Upper lobe of left lung (tissue), 6 donors: ENCODE data around the gene PRKCH. TPM values are rescaled to one million over a fixed set of nuclear protein-coding genes. Genes with fewer than 3 reads are reported as not detected.

Experiments
- ATAC-seq, 2 donors: fragments of 200-7000 bp; cut with Tn5 transposase; one replicate each; pipeline ENCODE4 v1.9.1; 2022; ENCODE audit warnings: mild to moderate bottlenecking in 2 of 2, moderate library complexity in 2 of 2; ENCODE audit not compliant: low FRiP score in 2 of 2
- DNase-seq, 2 donors: peaks; one replicate each; pipeline ENCODE4 v3.0.0-alpha.2; 2019 to 2020
- H3K27ac ChIP-seq, 4 donors: fragments of 200-600 bp; sonication (generic); one replicate each; pipeline ENCODE4 v1.5.1; 2016 to 2019
- H3K27me3 ChIP-seq, 4 donors: fragments of 200-600 bp; sonication (generic); one replicate each; pipeline ENCODE4 v1.5.1; 2017 to 2019
- H3K36me3 ChIP-seq, 4 donors: fragments of 200-600 bp; sonication (generic); one replicate each; pipeline ENCODE4 v1.5.1; 2016 to 2019
- H3K4me1 ChIP-seq, 4 donors: fragments of 200-600 bp; sonication (generic); one replicate each; pipeline ENCODE4 v1.5.1; 2018 to 2019
- H3K4me3 ChIP-seq, 4 donors: fragments of 200-600 bp; sonication (generic); one replicate each; pipeline ENCODE4 v1.5.1; 2017 to 2019; ENCODE audit warnings: mild to moderate bottlenecking in 2 of 4, moderate library complexity in 1 of 4
- H3K9me3 ChIP-seq, 4 donors: fragments of 200-600 bp; sonication (generic); one replicate each; pipeline ENCODE4 v1.5.1; 2018 to 2019
- CTCF ChIP-seq, 6 experiments: fragments of 450-650 bp in 4 of 6; fragments of 200-600 bp in 2 of 6; sonication (generic) in 2 of 6; IDR thresholded peaks; one replicate each; pipeline ENCODE4 v1.5.1; 2016 to 2019; ENCODE audit warnings: antibody characterized with exemption in 6 of 6
- EP300 ChIP-seq, 4 donors: sonication (generic); formaldehyde crosslinking; IDR thresholded peaks; one replicate each; pipeline ENCODE4 v1.5.1; 2017; ENCODE audit warnings: antibody characterized with exemption in 4 of 4, control low read depth in 2 of 4
- POLR2A ChIP-seq, 4 donors: fragments of 450-650 bp; IDR thresholded peaks; one replicate each; pipeline ENCODE4 v1.5.1; 2016 to 2017; ENCODE audit warnings: antibody characterized with exemption in 4 of 4, mild to moderate bottlenecking in 2 of 4
- POLR2AphosphoS5 ChIP-seq, 2 donors: sonication (generic); formaldehyde crosslinking; IDR thresholded peaks; one replicate each; pipeline ENCODE4 v1.5.1; 2017; ENCODE audit warnings: antibody characterized with exemption in 2 of 2
- WGBS, 2 donors: methylation state at CpG; one replicate each; pipeline ENCODE4 v1.1.5; 2017 to 2018; 5-methylcytosine and 5-hydroxymethylcytosine counted together
- total RNA-seq, 6 donors: library from RNA; depleted of rRNA in 4 of 6; stranded (reverse); fragments of >200 nt in 4 of 6; gene quantifications; one replicate each; pipeline versions ENCODE4 v1.1.0 to v1.2.1, GENCODE V29; 2016 to 2021
- donor health status: DM: no; HTN: no; CAD: no; lungs with moderate emphysema.
- donor health status: DM: no; HTN: yes; CAD: no; lungs with severe emphysema.

The PRKCH gene
- total RNA-seq, 6 donors from 2014 or later: 54.0 to 102 (median 76.6) TPM

DNA sequence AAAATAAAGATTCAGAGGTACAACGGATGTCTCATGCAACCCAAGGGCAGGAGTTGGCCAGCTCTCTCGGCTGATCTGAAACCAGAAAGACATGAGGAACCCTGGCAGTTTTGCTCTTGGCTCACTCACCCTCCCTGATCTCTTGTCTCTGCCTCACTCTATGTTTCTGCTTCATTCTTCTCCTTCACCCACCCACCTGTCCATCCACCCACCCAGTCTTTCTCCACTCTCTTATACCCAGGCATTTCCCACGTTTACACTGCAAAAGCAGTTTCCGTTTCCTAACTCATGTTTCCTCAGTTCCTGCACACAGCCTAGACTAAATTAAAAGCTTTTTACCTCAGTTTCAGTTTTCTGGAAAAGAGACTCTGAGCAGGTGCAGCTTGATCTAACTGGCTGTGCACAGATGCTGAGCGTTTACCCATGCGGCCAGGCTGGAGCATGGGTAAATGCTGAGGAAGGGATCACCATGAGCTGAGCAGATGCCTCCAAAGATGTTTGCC lies 157.6 kb downstream of the PRKCH start:
- Histone ChIP-seq H3K27ac (peak overlapping the region; percentile 84 to 96 (median 92)), H3K4me1 (peaks cover 58 to 71% (median 66%) of the 10 kb centered on the region in 4 donors)
- DNase-seq: peak in 1 of 2 donors; percentile 49

DNA sequence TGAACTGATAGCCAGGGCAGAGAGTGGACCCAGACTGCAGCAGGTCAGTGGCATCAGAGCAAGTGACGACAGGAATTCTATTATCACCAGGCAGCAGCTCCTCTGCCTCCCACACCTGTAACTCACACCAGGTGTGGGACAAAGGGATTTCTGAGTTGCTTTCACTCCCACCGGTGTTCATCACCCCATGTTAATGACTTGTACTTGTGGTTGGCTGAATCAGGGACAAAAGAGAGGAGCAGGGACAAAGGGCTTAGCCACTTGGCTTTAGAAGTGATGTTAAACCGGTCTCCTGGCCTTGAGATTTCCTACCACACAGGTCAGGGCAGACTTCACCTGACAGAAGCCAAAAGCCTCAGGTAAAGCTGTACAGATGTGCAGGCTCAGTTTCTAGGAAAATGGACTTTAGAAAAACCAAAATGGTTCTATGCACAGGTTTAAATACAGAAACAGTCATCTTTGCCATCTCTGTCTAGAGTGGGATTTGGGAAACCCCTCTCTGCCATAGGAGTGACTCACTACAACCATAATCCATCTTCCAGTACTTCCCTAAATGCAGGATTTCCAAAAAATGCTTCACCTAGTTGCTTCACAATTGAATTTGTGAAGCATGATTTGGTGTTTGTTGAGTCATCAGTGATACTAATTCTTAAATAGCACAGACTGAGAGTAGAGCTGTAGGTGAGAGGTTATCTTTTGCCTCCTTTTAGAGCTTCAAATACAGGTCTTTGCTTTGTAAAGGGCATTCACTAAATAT lies 158.5 kb downstream of the PRKCH start:
- H3K27me3 ChIP-seq: no peaks in the 10 kb centered on the region
- no peak for DNase-seq
- TF ChIP-seq POLR2AphosphoS5 (IDR thresholded peaks at IDR 0.05) (peak in 1 of 2 donors; percentile 69), CTCF (IDR thresholded peaks at IDR 0.05) (no peak), POLR2A (IDR thresholded peaks at IDR 0.05) (no peak), EP300 (IDR thresholded peaks at IDR 0.05) (peak in 1 of 4 donors; percentile 48)
- peaks cover 49 to 68% (median 60%) of the 10 kb centered on the region in 4 donors for H3K4me1 ChIP-seq
- no peaks in the 10 kb centered on the region for H3K9me3 ChIP-seq
- H3K36me3 ChIP-seq: no peaks in the 10 kb centered on the region
- peak overlapping the region; percentile 36 to 96 (median 92) for H3K27ac ChIP-seq
- WGBS, 2 donors: 81 to 83% methylated on average over 3 of the region's 3 CpGs
- no peak overlapping the region for H3K4me3 ChIP-seq
- no peak for ATAC-seq

More for the DNA sequence above, 157.6 kb downstream of the PRKCH start:
- H3K27me3 ChIP-seq: no peaks in the 10 kb centered on the region
- no peaks in the 10 kb centered on the region for H3K36me3 ChIP-seq
- WGBS, 2 donors: 57 to 62% methylated on average over 6 of the region's 6 CpGs
- no peaks in the 10 kb centered on the region for H3K9me3 ChIP-seq
- ATAC-seq: no peak
- TF ChIP-seq POLR2A (IDR thresholded peaks at IDR 0.05): no peak
- TF ChIP-seq POLR2AphosphoS5 (IDR thresholded peaks at IDR 0.05): no peak
- no peak for TF ChIP-seq EP300 (IDR thresholded peaks at IDR 0.05)
- no peak for TF ChIP-seq CTCF (IDR thresholded peaks at IDR 0.05)
- no peak overlapping the region for H3K4me3 ChIP-seq

DNA sequence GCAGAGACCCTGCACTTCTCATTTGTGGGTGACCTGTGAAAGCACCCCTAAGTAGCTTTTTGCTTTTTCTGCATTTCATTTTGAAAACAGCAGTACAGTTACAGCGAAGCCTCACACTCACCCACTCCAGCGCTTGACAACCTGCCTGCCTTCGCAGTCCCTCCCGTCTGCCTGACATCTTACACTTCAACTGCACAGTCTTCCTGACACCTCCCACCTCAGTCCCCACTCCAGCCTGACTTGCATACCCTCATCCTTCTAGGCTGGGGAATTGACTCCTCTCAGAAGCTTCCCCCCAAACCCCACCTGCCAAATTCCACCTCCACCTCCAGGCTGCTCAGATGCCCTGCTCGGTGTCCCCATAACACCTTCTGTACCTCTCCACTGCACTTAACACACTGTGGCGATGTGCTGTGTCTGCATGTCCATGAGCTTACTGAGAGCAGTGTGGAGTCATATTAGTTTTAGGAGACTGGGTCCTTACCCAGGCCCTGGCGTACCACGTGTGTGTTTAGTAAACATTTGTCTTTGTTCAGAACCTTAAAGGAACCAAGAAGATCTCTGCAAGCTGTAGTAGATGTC lies 159.4 kb downstream of the PRKCH start:
- H3K27me3 ChIP-seq: no peaks in the 10 kb centered on the region
- TF ChIP-seq EP300 (IDR thresholded peaks at IDR 0.05) (no peak), POLR2A (IDR thresholded peaks at IDR 0.05) (no peak), CTCF (IDR thresholded peaks at IDR 0.05) (no peak), POLR2AphosphoS5 (IDR thresholded peaks at IDR 0.05) (no peak)
- peak overlapping the region in 3 of 4 donors; percentile 19 to 96 (median 90) for H3K27ac ChIP-seq
- H3K4me3 ChIP-seq: no peak overlapping the region
- ATAC-seq: no peak
- peaks cover 0 to 8% (median 0%) of the 10 kb centered on the region in 4 donors for H3K36me3 ChIP-seq
- no peaks in the 10 kb centered on the region for H3K9me3 ChIP-seq
- WGBS, 2 donors: 84 to 90% methylated on average over 8 of the region's 8 CpGs
- peaks cover 40 to 66% (median 52%) of the 10 kb centered on the region in 4 donors for H3K4me1 ChIP-seq
- DNase-seq: no peak

DNA sequence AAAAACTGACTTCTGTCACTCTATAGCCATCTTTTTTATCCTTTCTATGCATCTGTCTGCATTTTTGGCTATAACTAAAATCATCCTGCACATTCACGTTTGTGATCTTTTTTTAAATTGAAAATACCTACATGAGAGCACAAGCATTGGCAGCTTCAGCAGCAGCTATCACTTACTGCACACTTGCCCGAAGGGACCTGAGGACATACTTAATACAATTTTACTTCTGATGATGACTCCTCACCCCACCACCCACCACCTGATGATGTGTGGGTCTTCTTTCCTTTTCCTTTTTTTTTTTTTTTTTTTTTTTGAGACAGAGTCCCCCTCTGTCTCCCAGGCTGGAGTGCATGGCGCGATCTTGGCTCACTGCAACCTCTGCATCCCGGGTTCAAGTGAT lies 160.3 kb downstream of the PRKCH start:
- Histone ChIP-seq H3K36me3 (peaks cover 0 to 17% (median 0%) of the 10 kb centered on the region in 4 donors), H3K27ac (peak overlapping the region in 1 of 4 donors; percentile 90), H3K27me3 (no peaks in the 10 kb centered on the region), H3K4me1 (peaks cover 34 to 57% (median 46%) of the 10 kb centered on the region in 4 donors), H3K9me3 (no peaks in the 10 kb centered on the region), H3K4me3 (no peak overlapping the region)
- ATAC-seq: no peak
- WGBS, 2 donors: 91 to 92% methylated on average over 5 of the region's 5 CpGs
- DNase-seq: no peak
- TF ChIP-seq EP300 (IDR thresholded peaks at IDR 0.05) (no peak), POLR2AphosphoS5 (IDR thresholded peaks at IDR 0.05) (no peak), CTCF (IDR thresholded peaks at IDR 0.05) (no peak)
